ENCODE data around the gene ARIH1.

ARIH1 gene

GRCh38 chr15:72534523-72534922, 60.4 kb downstream of the ARIH1 start (continued):
- no peak for TF ChIP-seq TOX (CRISPR knock-in tag; IDR thresholded peaks at IDR 0.05; ENCODE audit: borderline replicate concordance)
- TF ChIP-seq ZC3H10 (CRISPR knock-in tag; IDR thresholded peaks at IDR 0.05): no peak
- no peak for TF ChIP-seq ZNF70 (CRISPR knock-in tag; IDR thresholded peaks at IDR 0.05)
- TF ChIP-seq ESRRG (CRISPR knock-in tag; IDR thresholded peaks at IDR 0.05): no peak
- no peak for TF ChIP-seq ZFP3 (CRISPR knock-in tag; IDR thresholded peaks at IDR 0.05)
- TF ChIP-seq SNAI2 (CRISPR knock-in tag; IDR thresholded peaks at IDR 0.05): no peak
- no peak for TF ChIP-seq OSR1 (CRISPR knock-in tag; IDR thresholded peaks at IDR 0.05)
- no peak for TF ChIP-seq CSRNP3 (CRISPR knock-in tag; IDR thresholded peaks at IDR 0.05)
- no peak for TF ChIP-seq ARNTL (CRISPR knock-in tag; IDR thresholded peaks at IDR 0.05; ENCODE audit: borderline replicate concordance, low read depth)
- no peak for TF ChIP-seq ISL1 (CRISPR knock-in tag; IDR thresholded peaks at IDR 0.05)

- no peak for ATAC-seq
- TF ChIP-seq ZFP30 (CRISPR knock-in tag; IDR thresholded peaks at IDR 0.05) (no peak), BACH2 (CRISPR knock-in tag; IDR thresholded peaks at IDR 0.05; ENCODE audit: borderline replicate concordance) (no peak), ARNTL (CRISPR knock-in tag; IDR thresholded peaks at IDR 0.05; ENCODE audit: borderline replicate concordance, low read depth) (no peak), ZNF8 (CRISPR knock-in tag; IDR thresholded peaks at IDR 0.05) (no peak), CSDC2 (CRISPR knock-in tag; IDR thresholded peaks at IDR 0.05) (no peak), ISL1 (CRISPR knock-in tag; IDR thresholded peaks at IDR 0.05) (no peak), CSRNP3 (CRISPR knock-in tag; IDR thresholded peaks at IDR 0.05) (no peak), TSHZ2 (CRISPR knock-in tag; IDR thresholded peaks at IDR 0.05) (no peak)
These were observed 61.8 kb downstream of the ARIH1 start for GRCh38 chr15:72535911-72536310.

GRCh38 chr15:72536506-72536905, 62.4 kb downstream of the ARIH1 start:
- no peak for TF ChIP-seq ARNTL (CRISPR knock-in tag; IDR thresholded peaks at IDR 0.05; ENCODE audit: borderline replicate concordance, low read depth)
- no peak for TF ChIP-seq PATZ1 (CRISPR knock-in tag; IDR thresholded peaks at IDR 0.05; ENCODE audit: borderline replicate concordance)
- TF ChIP-seq ESRRG (CRISPR knock-in tag; IDR thresholded peaks at IDR 0.05): no peak
- no peak for TF ChIP-seq TOX (CRISPR knock-in tag; IDR thresholded peaks at IDR 0.05; ENCODE audit: borderline replicate concordance)
- TF ChIP-seq RARB (CRISPR knock-in tag; IDR thresholded peaks at IDR 0.05): no peak
- no peak for TF ChIP-seq BACH2 (CRISPR knock-in tag; IDR thresholded peaks at IDR 0.05; ENCODE audit: borderline replicate concordance)
- TF ChIP-seq OSR1 (CRISPR knock-in tag; IDR thresholded peaks at IDR 0.05): no peak
- TF ChIP-seq CREB5 (CRISPR knock-in tag; IDR thresholded peaks at IDR 0.05; ENCODE audit: low read depth): no peak
- no peak for TF ChIP-seq ZFP30 (CRISPR knock-in tag; IDR thresholded peaks at IDR 0.05)
- no peak for TF ChIP-seq ZC3H10 (CRISPR knock-in tag; IDR thresholded peaks at IDR 0.05)
- no peak for ATAC-seq

GRCh38 chr15:72538931-72539330, 64.8 kb downstream of the ARIH1 start:
- TF ChIP-seq TOX (CRISPR knock-in tag; IDR thresholded peaks at IDR 0.05; ENCODE audit: borderline replicate concordance) (no peak), ZFP30 (CRISPR knock-in tag; IDR thresholded peaks at IDR 0.05) (no peak), OSR1 (CRISPR knock-in tag; IDR thresholded peaks at IDR 0.05) (no peak), ZC3H10 (CRISPR knock-in tag; IDR thresholded peaks at IDR 0.05) (no peak), CSRNP3 (CRISPR knock-in tag; IDR thresholded peaks at IDR 0.05) (no peak), ARNTL (CRISPR knock-in tag; IDR thresholded peaks at IDR 0.05; ENCODE audit: borderline replicate concordance, low read depth) (no peak), SNAI2 (CRISPR knock-in tag; IDR thresholded peaks at IDR 0.05) (no peak), ZNF8 (CRISPR knock-in tag; IDR thresholded peaks at IDR 0.05) (no peak), ZFP3 (CRISPR knock-in tag; IDR thresholded peaks at IDR 0.05) (no peak), ZNF70 (CRISPR knock-in tag; IDR thresholded peaks at IDR 0.05) (no peak), ESRRG (CRISPR knock-in tag; IDR thresholded peaks at IDR 0.05) (no peak), BACH2 (CRISPR knock-in tag; IDR thresholded peaks at IDR 0.05; ENCODE audit: borderline replicate concordance) (no peak), RARB (CRISPR knock-in tag; IDR thresholded peaks at IDR 0.05) (no peak), GLIS3 (CRISPR knock-in tag; IDR thresholded peaks at IDR 0.05) (no peak), PPARA (CRISPR knock-in tag; IDR thresholded peaks at IDR 0.05; ENCODE audit: borderline replicate concordance) (no peak), TSHZ2 (CRISPR knock-in tag; IDR thresholded peaks at IDR 0.05) (no peak)

More at GRCh38 chr15:72538931-72539330, 64.8 kb downstream of the ARIH1 start:
- no peak for ATAC-seq
